ENCODE measurements around the gene TOX2.

- TF ChIP-seq POLR2A (IDR thresholded peaks at IDR 0.05) (no peak), CTCF (IDR thresholded peaks at IDR 0.05 in 4 of 5, conservative IDR thresholded peaks at IDR 0.05 in 1 of 5) (no peak)
These were observed 175.5 kb downstream of the TOX2 start for GRCh38 chr20:44089987-44090674.

Measured in gastrocnemius medialis (tissue), 4 donors.